PFSK-1 (cell line): ENCODE data around the gene USF2.

Source experiments
- FOXP2 ChIP-seq: optimal IDR thresholded peaks from 2 replicates; pipeline ENCODE3; 2011; ENCODE audit warnings: borderline replicate concordance, control low read depth, inconsistent platforms; ENCODE audit not compliant: insufficient read depth; ENCODE audit errors: extremely low read length, extremely low read depth
- POLR2AphosphoS5 ChIP-seq: IDR thresholded peaks from 2 replicates; pipeline ENCODE4 v1.6.1; 2012; ENCODE audit warnings: low read depth, mild to moderate bottlenecking, control low read depth, low read length, moderate library complexity
- SIN3A ChIP-seq: IDR thresholded peaks from 2 replicates; pipeline ENCODE4 v1.6.1; 2012; ENCODE audit warnings: mild to moderate bottlenecking, low read length, moderate library complexity, borderline replicate concordance; ENCODE audit not compliant: insufficient read depth
- TAF1 ChIP-seq: IDR thresholded peaks from 2 replicates; pipeline ENCODE4 v1.6.1; 2012; ENCODE audit warnings: low read length, control low read depth, borderline replicate concordance; ENCODE audit not compliant: insufficient read depth
- TF ChIP-seq, protein P1 (sequence below), 2 experiments: IDR thresholded peaks; 2 replicates each; pipeline versions ENCODE4 v1.6.1 to v1.8.0; 2011 to 2012; ENCODE audit warnings: low read depth in 2 of 2, low read length in 2 of 2, control low read depth in 1 of 2, inconsistent platforms in 1 of 2, mild to moderate bottlenecking in 1 of 2, moderate library complexity in 1 of 2; ENCODE audit not compliant: insufficient read depth in 1 of 2

USF2 gene

DNA sequence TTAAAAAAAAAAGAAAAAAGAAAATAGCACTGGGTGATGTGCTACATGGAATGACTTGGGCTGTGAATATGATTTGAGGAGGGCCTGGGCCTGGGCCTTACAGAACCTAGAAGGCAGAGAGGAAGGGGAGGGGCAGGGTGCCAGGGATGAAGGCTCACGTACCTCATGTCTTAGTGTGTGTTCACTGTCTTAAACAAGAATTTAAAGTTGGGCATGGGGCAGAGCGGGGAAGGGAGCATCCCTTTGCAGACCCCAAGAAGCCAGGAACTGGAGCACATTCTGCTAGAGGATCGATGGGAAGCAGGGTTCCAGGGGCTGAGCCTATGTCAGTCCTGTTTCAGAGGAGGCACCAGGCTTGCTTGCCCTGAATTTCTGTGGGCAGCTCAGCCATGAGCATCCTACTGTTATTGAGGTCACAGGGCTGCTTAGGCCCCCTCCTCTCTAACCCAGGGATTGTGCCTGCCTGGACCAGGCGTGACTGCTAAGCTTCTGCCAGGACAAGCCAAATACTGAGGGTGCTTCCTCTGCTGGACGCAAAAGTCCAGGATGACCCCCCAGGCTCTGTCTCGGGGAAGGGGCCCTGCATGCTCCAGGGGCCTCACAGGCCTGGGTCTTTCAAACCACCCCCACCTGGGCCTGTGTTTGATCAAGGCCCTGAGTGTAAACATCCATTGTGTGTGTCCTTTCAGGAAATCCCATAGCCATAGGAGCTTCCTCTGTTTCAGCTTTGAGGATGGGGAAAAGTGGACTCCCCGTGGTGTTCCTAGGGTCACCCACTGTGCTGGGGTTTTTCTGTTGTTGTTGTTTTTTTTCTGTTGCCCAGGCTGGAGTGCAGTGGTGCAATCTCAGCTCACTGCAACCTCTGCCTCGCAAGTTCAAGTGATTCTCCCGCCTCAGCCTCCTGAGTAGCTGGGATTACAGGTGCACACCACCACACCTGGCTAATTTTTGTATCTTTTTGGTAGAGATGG lies 15.2 kb upstream of the USF2 start:
- TF ChIP-seq TAF1 (no peak), FOXP2 (no peak), SIN3A (no peak), POLR2AphosphoS5 (no peak)
- TF ChIP-seq, protein P1, sequence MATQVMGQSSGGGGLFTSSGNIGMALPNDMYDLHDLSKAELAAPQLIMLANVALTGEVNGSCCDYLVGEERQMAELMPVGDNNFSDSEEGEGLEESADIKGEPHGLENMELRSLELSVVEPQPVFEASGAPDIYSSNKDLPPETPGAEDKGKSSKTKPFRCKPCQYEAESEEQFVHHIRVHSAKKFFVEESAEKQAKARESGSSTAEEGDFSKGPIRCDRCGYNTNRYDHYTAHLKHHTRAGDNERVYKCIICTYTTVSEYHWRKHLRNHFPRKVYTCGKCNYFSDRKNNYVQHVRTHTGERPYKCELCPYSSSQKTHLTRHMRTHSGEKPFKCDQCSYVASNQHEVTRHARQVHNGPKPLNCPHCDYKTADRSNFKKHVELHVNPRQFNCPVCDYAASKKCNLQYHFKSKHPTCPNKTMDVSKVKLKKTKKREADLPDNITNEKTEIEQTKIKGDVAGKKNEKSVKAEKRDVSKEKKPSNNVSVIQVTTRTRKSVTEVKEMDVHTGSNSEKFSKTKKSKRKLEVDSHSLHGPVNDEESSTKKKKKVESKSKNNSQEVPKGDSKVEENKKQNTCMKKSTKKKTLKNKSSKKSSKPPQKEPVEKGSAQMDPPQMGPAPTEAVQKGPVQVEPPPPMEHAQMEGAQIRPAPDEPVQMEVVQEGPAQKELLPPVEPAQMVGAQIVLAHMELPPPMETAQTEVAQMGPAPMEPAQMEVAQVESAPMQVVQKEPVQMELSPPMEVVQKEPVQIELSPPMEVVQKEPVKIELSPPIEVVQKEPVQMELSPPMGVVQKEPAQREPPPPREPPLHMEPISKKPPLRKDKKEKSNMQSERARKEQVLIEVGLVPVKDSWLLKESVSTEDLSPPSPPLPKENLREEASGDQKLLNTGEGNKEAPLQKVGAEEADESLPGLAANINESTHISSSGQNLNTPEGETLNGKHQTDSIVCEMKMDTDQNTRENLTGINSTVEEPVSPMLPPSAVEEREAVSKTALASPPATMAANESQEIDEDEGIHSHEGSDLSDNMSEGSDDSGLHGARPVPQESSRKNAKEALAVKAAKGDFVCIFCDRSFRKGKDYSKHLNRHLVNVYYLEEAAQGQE (IDR thresholded peaks at IDR 0.05; ENCODE audit: insufficient read depth in 1 of 2, low read depth in 2 of 2, low read length in 2 of 2), result no peak

DNA sequence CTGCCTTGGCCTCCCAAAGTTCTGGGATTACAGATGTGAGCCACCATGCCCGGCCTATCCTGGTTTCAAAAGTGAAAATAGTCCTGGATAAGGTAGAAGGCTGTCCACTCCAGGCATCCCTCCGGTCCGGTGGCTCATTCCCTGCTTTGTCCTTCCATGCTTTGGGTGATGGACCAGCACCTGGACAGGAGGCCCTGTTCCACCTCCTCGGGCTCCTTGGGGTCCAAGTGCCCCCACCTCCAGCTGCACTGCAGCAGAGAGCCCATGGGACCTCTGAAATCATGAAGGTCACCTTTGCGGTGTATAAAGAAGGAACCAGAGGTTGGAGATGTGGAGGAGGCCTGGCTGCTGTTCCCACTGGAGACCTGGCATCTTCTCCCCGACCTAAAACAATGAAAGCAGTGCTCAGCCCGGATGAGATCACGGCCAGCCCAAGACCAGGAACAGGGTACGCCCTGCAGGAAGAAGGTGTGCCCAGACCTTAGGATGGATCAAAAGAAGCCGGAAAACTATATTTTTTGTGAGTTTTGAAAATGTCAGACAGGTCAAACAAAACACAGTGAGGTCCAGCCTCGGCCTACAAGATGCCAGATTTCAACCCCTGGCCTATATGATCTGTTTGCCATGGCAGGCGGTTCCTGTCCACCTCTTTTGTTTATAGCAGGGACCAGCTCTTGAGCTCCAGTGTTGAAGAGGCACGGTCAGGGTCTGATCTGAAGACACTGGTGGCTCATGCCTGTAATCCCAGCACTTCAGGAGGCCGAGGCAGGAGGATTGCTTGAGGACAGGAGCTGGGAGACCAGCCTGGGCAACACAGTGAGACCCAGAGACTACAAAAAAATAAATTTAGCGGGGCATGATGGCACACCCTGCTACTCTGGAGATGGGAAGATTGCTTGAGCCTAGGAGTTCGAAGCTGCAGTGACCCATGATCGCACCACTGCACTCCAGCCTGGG lies 14.1 kb upstream of the USF2 start:
- no peak for TF ChIP-seq FOXP2
- TF ChIP-seq, protein P1 (IDR thresholded peaks at IDR 0.05; ENCODE audit: insufficient read depth in 1 of 2, low read depth in 2 of 2, low read length in 2 of 2), result no peak
- TF ChIP-seq POLR2AphosphoS5, result no peak
- no peak for TF ChIP-seq TAF1
- no peak for TF ChIP-seq SIN3A

DNA sequence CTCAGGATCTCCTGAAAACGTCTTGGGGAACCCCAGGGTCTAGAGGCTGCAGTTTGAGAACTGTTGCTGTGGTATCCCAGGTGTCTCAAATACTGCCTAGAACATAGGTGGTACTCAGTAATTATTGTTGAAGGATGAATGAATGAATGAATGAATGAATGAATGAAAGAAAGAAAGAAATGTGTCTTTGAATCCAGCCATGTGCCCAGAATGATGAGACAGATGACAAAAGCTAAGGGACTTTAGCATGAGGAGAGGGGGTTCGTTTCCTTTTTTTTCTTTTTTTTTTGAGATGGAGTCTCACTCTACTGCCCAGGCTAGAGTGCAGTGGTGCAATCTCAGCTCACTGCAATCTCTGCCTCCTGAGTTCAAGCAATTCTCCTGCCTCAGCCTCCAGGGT lies 12.2 kb upstream of the USF2 start:
- TF ChIP-seq, protein P1 (IDR thresholded peaks at IDR 0.05; ENCODE audit: insufficient read depth in 1 of 2, low read depth in 2 of 2, low read length in 2 of 2), result no peak
- TF ChIP-seq FOXP2 (no peak), SIN3A (no peak), POLR2AphosphoS5 (no peak), TAF1 (no peak)

DNA sequence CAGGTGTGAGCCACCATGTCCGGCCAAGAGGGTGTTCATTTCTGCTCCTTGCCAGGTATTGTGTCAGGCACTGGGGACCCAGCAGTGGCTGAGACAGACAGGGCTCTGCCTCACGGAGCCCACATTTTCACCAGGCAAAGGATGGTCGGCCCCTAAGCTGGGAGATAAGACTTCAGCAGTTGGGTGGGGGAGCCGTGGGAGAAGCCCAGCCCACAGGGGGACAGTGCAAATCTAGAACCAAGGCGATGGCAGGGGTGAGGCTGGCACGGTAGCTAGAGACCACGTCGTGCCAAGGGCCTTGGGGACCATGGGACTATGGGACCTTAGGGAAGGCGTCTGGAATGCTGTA lies 11.7 kb upstream of the USF2 start:
- TF ChIP-seq SIN3A (no peak), FOXP2 (no peak), TAF1 (no peak), POLR2AphosphoS5 (no peak)
- TF ChIP-seq, protein P1 (IDR thresholded peaks at IDR 0.05; ENCODE audit: insufficient read depth in 1 of 2, low read depth in 2 of 2, low read length in 2 of 2), result no peak
